ENCODE measurements around the gene EMC7. TPM values are rescaled to one million over a fixed set of nuclear protein-coding genes. Genes with fewer than 3 reads are reported as not detected.

EMC7 gene
- total RNA-seq = 10 to 100 TPM; 18.9 to 62.1 (median 36.1) TPM

GRCh38 chr15:34101366-34102174 is at the start of gene EMC7, which contains the start of gene PGBD4:
TSS of gene EMC7 (minus strand) at chr15:34101862. CDS start at chr15:34101839, 23 bp downstream.
TSS of gene PGBD4 (plus strand) at chr15:34102083. CDS start at chr15:34102532, 449 bp downstream.
- WGBS, 2 donors = 0 to 3% methylated on average over 14 to 29 of the region's 48 CpGs
- Histone ChIP-seq H3K36me3 (peaks cover 0 to under 1% (median 0%) of the 10 kb centered on the region in 3 donors), H3K9me3 (no peaks in the 10 kb centered on the region), H3K4me3 (peak within 1 kb of the TSS; percentile 76 to 97 (median 94)), H3K4me1 (peaks cover 10 to 42% (median 13%) of the 10 kb centered on the region in 3 donors), H3K27me3 (no peaks in the 10 kb centered on the region), H3K27ac (peak within 1 kb of the TSS; percentile 87 to 94 (median 92))
- peak; percentile 89 for DNase-seq
- intact Hi-C loops (cut with DNase I) = loop anchor here (10.0 kb wide), 1 partner anchor 113 kb away; the partner anchor contains the start of gene KATNBL1
- TF ChIP-seq POLR2A (IDR thresholded peaks at IDR 0.05) = peak in 3 of 4 donors; percentile 24 to 85 (median 80)
- no peak for TF ChIP-seq CTCF (IDR thresholded peaks at IDR 0.05)

GRCh38 chr15:34147371-34148140 is 45.9 kb upstream of the EMC7 start:
- WGBS, 2 donors = 47 to 56% methylated on average over 5 to 6 of the region's 6 CpGs

GRCh38 chr15:34133511-34133910 is 31.8 kb upstream of the EMC7 start:
- intact Hi-C loops (cut with DNase I) = no loop called here
- no peak for TF ChIP-seq POLR2A (IDR thresholded peaks at IDR 0.05)
- TF ChIP-seq CTCF (IDR thresholded peaks at IDR 0.05) = no peak
- WGBS, 2 donors = 79 to 90% methylated on average over 1 of the region's 1 CpG

More at GRCh38 chr15:34147371-34148140, 45.9 kb upstream of the EMC7 start:
- no peak for DNase-seq
- no peak overlapping the region for H3K4me3 ChIP-seq
- intact Hi-C loops (cut with DNase I) = no loop called here
- H3K27me3 ChIP-seq = no peaks in the 10 kb centered on the region
- peak overlapping the region in 2 of 4 donors; percentile 1 to 30 for H3K27ac ChIP-seq
- TF ChIP-seq CTCF (IDR thresholded peaks at IDR 0.05) = no peak
- TF ChIP-seq POLR2A (IDR thresholded peaks at IDR 0.05) = no peak
- H3K9me3 ChIP-seq = no peaks in the 10 kb centered on the region
- peaks cover 0 to 4% (median 0%) of the 10 kb centered on the region in 3 donors for H3K4me1 ChIP-seq
- H3K36me3 ChIP-seq = peaks cover 13 to 99% (median 24%) of the 10 kb centered on the region in 3 donors

GRCh38 chr15:34132881-34133280 is 31.2 kb upstream of the EMC7 start:
- WGBS, 2 donors = 94 to 100% methylated on average over 1 of the region's 1 CpG
- TF ChIP-seq POLR2A (IDR thresholded peaks at IDR 0.05) (no peak), CTCF (IDR thresholded peaks at IDR 0.05) (no peak)
- intact Hi-C loops (cut with DNase I) = no loop called here
- H3K36me3 ChIP-seq = peaks cover 0 to 3% (median 0%) of the 10 kb centered on the region in 3 donors
- H3K4me3 ChIP-seq = no peak overlapping the region
- no peak overlapping the region for H3K27ac ChIP-seq
- no peaks in the 10 kb centered on the region for H3K27me3 ChIP-seq
- H3K9me3 ChIP-seq = no peaks in the 10 kb centered on the region
- no peaks in the 10 kb centered on the region for H3K4me1 ChIP-seq
- DNase-seq = no peak

More at GRCh38 chr15:34133511-34133910, 31.8 kb upstream of the EMC7 start:
- Histone ChIP-seq H3K4me1 (no peaks in the 10 kb centered on the region), H3K36me3 (peaks cover 0 to 9% (median 0%) of the 10 kb centered on the region in 3 donors), H3K4me3 (no peak overlapping the region), H3K27ac (no peak overlapping the region), H3K27me3 (no peaks in the 10 kb centered on the region), H3K9me3 (no peaks in the 10 kb centered on the region)
- DNase-seq = no peak
